ENCODE results near the gene DOCK9. TPM values are rescaled to one million over a fixed set of nuclear protein-coding genes. Genes with fewer than 3 reads are reported as not detected.
A peak's percentile ranks its signal among the peaks of the same experiment; 100 is the strongest.

Gene DOCK9
- total and polyA plus RNA-seq, 8 donors: 98.3 to 158 (median 109) TPM

- no peaks in the 10 kb centered on the region for H3K36me3 ChIP-seq
- no peaks in the 10 kb centered on the region for H3K27me3 ChIP-seq
- no peak for ATAC-seq
- intact Hi-C loops (cut with DNase I): no loop called here
- peak overlapping the region; percentile 55 to 64 for H3K27ac ChIP-seq
- no peaks in the 10 kb centered on the region for H3K9me3 ChIP-seq
- peaks cover 0 to 5% of the 10 kb centered on the region in 2 donors for H3K4me1 ChIP-seq
- no peak for TF ChIP-seq CTCF (IDR thresholded peaks at IDR 0.05)
- DNase-seq: no peak
- no peak overlapping the region for H3K4me3 ChIP-seq
These were observed 29.9 kb downstream of the DOCK9 start for GRCh38 chr13:98947925-98948324.

GRCh38 chr13:98945863-98946605 lies 31.8 kb downstream of the DOCK9 start:
- DNase-seq (no peak), ATAC-seq (no peak)

GRCh38 chr13:98944336-98944735 lies 33.5 kb downstream of the DOCK9 start:
- DNase-seq: no peak
- peaks cover 0 to 5% of the 10 kb centered on the region in 2 donors for H3K4me1 ChIP-seq
- no peak for TF ChIP-seq CTCF (IDR thresholded peaks at IDR 0.05)
- H3K27ac ChIP-seq: no peak overlapping the region
- H3K36me3 ChIP-seq: no peaks in the 10 kb centered on the region
- no peak overlapping the region for H3K4me3 ChIP-seq
- H3K9me3 ChIP-seq: no peaks in the 10 kb centered on the region
- no peaks in the 10 kb centered on the region for H3K27me3 ChIP-seq
- ATAC-seq: no peak
- intact Hi-C loops (cut with DNase I): no loop called here

More at GRCh38 chr13:98945863-98946605, 31.8 kb downstream of the DOCK9 start:
- H3K27me3 ChIP-seq: no peaks in the 10 kb centered on the region
- H3K4me1 ChIP-seq: peaks cover 0 to 5% of the 10 kb centered on the region in 2 donors
- TF ChIP-seq CTCF (IDR thresholded peaks at IDR 0.05): no peak
- no peaks in the 10 kb centered on the region for H3K9me3 ChIP-seq
- no peaks in the 10 kb centered on the region for H3K36me3 ChIP-seq
- H3K27ac ChIP-seq: peak overlapping the region in 1 of 2 donors; percentile 55
- intact Hi-C loops (cut with DNase I): no loop called here
- no peak overlapping the region for H3K4me3 ChIP-seq

- Histone ChIP-seq H3K36me3 (no peaks in the 10 kb centered on the region), H3K27ac (no peak overlapping the region), H3K4me1 (peaks cover 0 to 5% of the 10 kb centered on the region in 2 donors), H3K27me3 (no peaks in the 10 kb centered on the region), H3K4me3 (no peak overlapping the region), H3K9me3 (no peaks in the 10 kb centered on the region)
- no peak for DNase-seq
- intact Hi-C loops (cut with DNase I): no loop called here
- no peak for TF ChIP-seq CTCF (IDR thresholded peaks at IDR 0.05)
- ATAC-seq: no peak
These were observed 34.9 kb downstream of the DOCK9 start for GRCh38 chr13:98942997-98943396.

- no peak for ATAC-seq
- intact Hi-C loops (cut with DNase I): no loop called here
These were observed 35.4 kb downstream of the DOCK9 start for GRCh38 chr13:98942485-98942884.

More at GRCh38 chr13:98942485-98942884, 35.4 kb downstream of the DOCK9 start:
- DNase-seq: no peak
- peaks cover 0 to 5% of the 10 kb centered on the region in 2 donors for H3K4me1 ChIP-seq
- H3K36me3 ChIP-seq: no peaks in the 10 kb centered on the region
- no peaks in the 10 kb centered on the region for H3K9me3 ChIP-seq
- no peak overlapping the region for H3K27ac ChIP-seq
- H3K4me3 ChIP-seq: no peak overlapping the region
- H3K27me3 ChIP-seq: no peaks in the 10 kb centered on the region
- no peak for TF ChIP-seq CTCF (IDR thresholded peaks at IDR 0.05)
